IMR-90 (cell line): ENCODE data around the gene TEDC2. TPM values are rescaled to one million over a fixed set of nuclear protein-coding genes. Genes with fewer than 3 reads are reported as not detected.

Experiments
- ATAC-seq: fragments of 200-7000 bp; cut with Tn5 transposase; 2 replicates; pipeline ENCODE4 v1.9.1; 2020; ENCODE audit warnings: low read depth, mild to moderate bottlenecking, moderate library complexity
- BruUV-seq: library from RNA; stranded (reverse); fragments of 400-500 nt; replicated peaks from 2 replicates; lab custom pipeline; 2021; lab: Mats Ljungman, UMichigan
- CTCF ChIA-PET: fragments of 300-600 bp; formaldehyde crosslinking; extraction: SDS; loops from one replicate; lab custom pipeline; 2021; ENCODE audit warnings: antibody characterized with exemption; lab: Yijun Ruan, JAX
- POLR2A ChIA-PET: fragments of 300-600 bp; sonication (Branson Sonifier 250); formaldehyde crosslinking; loops from one replicate; lab custom pipeline; 2022; ENCODE audit warnings: antibody characterized with exemption; ENCODE audit not compliant: unreplicated experiment; lab: Charles Lee
- DNase-seq: peaks from one replicate; pipeline ENCODE4 v3.0.0; 2013
- H2AFZ ChIP-seq: replicated peaks from 2 replicates; pipeline ENCODE3; 2013; ENCODE audit warnings: low read length, mild to moderate bottlenecking; ENCODE audit not compliant: poor library complexity
- H2AK5ac ChIP-seq: 2 replicates; pipeline ENCODE4 v1.6.1; 2013; ENCODE audit warnings: low read depth, low read length, inconsistent platforms
- H2AK9ac ChIP-seq: replicated peaks from 2 replicates; pipeline ENCODE3; 2013; ENCODE audit warnings: mild to moderate bottlenecking, low read depth, low read length, moderate library complexity; ENCODE audit not compliant: poor library complexity
- H2BK120ac ChIP-seq: 2 replicates; pipeline ENCODE4 v1.6.1; 2013; ENCODE audit warnings: low read depth, low read length, inconsistent platforms
- H2BK15ac ChIP-seq: 3 replicates; pipeline ENCODE4 v1.6.1; 2013; ENCODE audit warnings: low read depth, low read length, inconsistent platforms
- H2BK20ac ChIP-seq: 2 replicates; pipeline ENCODE4 v1.6.1; 2013; ENCODE audit warnings: low read depth, mild to moderate bottlenecking, inconsistent platforms, low read length, moderate library complexity
- H2BK5ac ChIP-seq: 2 replicates; pipeline ENCODE4 v1.6.1; 2013; ENCODE audit warnings: mild to moderate bottlenecking, low read depth, low read length, inconsistent platforms; ENCODE audit not compliant: poor library complexity, severe bottlenecking
- H3K14ac ChIP-seq: replicated peaks from 2 replicates; pipeline ENCODE4 v1.6.1; 2013; ENCODE audit warnings: low read depth, low read length, inconsistent platforms
- H3K18ac ChIP-seq: 2 replicates; pipeline ENCODE4 v1.6.1; 2013; ENCODE audit warnings: low read depth, low read length, control low read depth
- H3K23ac ChIP-seq: 2 replicates; pipeline ENCODE4 v1.6.1; 2013; ENCODE audit warnings: low read depth, low read length, inconsistent platforms
- H3K27ac ChIP-seq: 2 replicates; pipeline ENCODE4 v1.5.1; 2013; ENCODE audit warnings: mild to moderate bottlenecking, control low read depth, low read length; ENCODE audit not compliant: insufficient read depth
- H3K27me3 ChIP-seq: 2 replicates; pipeline ENCODE4 v1.6.1; 2013; ENCODE audit warnings: low read length; ENCODE audit not compliant: control insufficient read depth, insufficient read depth
- H3K36me3 ChIP-seq: 2 replicates; pipeline ENCODE4 v1.6.1; 2013; ENCODE audit warnings: low read length, mixed read lengths; ENCODE audit not compliant: control insufficient read depth, insufficient read depth
- H3K4ac ChIP-seq: 2 replicates; pipeline ENCODE4 v1.6.1; 2013; ENCODE audit warnings: low read depth, low read length, inconsistent platforms
- H3K4me1 ChIP-seq: 2 replicates; pipeline ENCODE4 v1.6.1; 2013; ENCODE audit warnings: low read length, mixed read lengths; ENCODE audit not compliant: control insufficient read depth, insufficient read depth
- H3K4me2 ChIP-seq: 2 replicates; pipeline ENCODE4 v1.6.1; 2013; ENCODE audit warnings: low read depth, mild to moderate bottlenecking, control low read depth, low read length, moderate library complexity
- H3K4me3 ChIP-seq: 2 replicates; pipeline ENCODE4 v1.5.1; 2013; ENCODE audit warnings: low read depth, mild to moderate bottlenecking, control low read depth, low read length, moderate library complexity; ENCODE audit not compliant: insufficient read depth
- H3K56ac ChIP-seq: 2 replicates; pipeline ENCODE4 v1.6.1; 2013; ENCODE audit warnings: low read length, inconsistent platforms; ENCODE audit not compliant: insufficient read depth; ENCODE audit errors: extremely low read depth
- H3K79me1 ChIP-seq, 2 experiments: 2 replicates each; pipeline ENCODE4 v1.6.1; 2013; ENCODE audit warnings: low read length in 2 of 2, inconsistent platforms in 1 of 2, low read depth in 1 of 2
- H3K9ac ChIP-seq: 2 replicates; pipeline ENCODE4 v1.6.1; 2013; ENCODE audit warnings: low read depth, low read length, control low read depth
- H3K9me1 ChIP-seq: 2 replicates; pipeline ENCODE4 v1.6.1; 2013; ENCODE audit warnings: low read length, inconsistent platforms; ENCODE audit not compliant: insufficient read depth
- H3K9me3 ChIP-seq: 2 replicates; pipeline ENCODE4 v1.6.1; 2013; ENCODE audit warnings: low read length; ENCODE audit not compliant: control insufficient read depth, insufficient read depth
- H4K20me1 ChIP-seq: 2 replicates; pipeline ENCODE4 v1.6.1; 2013; ENCODE audit warnings: low read length, inconsistent platforms; ENCODE audit not compliant: insufficient read depth
- H4K5ac ChIP-seq: 2 replicates; pipeline ENCODE4 v1.6.1; 2013; ENCODE audit warnings: mild to moderate bottlenecking, low read depth, low read length, control low read depth
- H4K8ac ChIP-seq, 2 experiments: 2 replicates each; pipeline ENCODE4 v1.6.1; 2013; ENCODE audit warnings: low read depth in 2 of 2, low read length in 2 of 2, control low read depth in 1 of 2, inconsistent platforms in 1 of 2
- H4K91ac ChIP-seq: 2 replicates; pipeline ENCODE4 v1.6.1; 2013; ENCODE audit warnings: low read depth, low read length, inconsistent platforms; ENCODE audit not compliant: insufficient read depth
- BHLHE40 ChIP-seq: fragments of 150-350 bp; IDR thresholded peaks from 2 replicates; pipeline ENCODE4 v1.6.1; 2016; ENCODE audit warnings: mild to moderate bottlenecking, low read depth, low read length
- CHD1 ChIP-seq: IDR thresholded peaks from 2 replicates; pipeline ENCODE4 v1.6.1; 2012; ENCODE audit warnings: low read depth, low read length, improper control_type of control experiment
- FOS ChIP-seq: fragments of 150-350 bp; IDR thresholded peaks from 2 replicates; pipeline ENCODE4 v1.6.1; 2016; ENCODE audit warnings: low read depth, low read length
- MAZ ChIP-seq: IDR thresholded peaks from 2 replicates; pipeline ENCODE4 v1.6.1; 2012; ENCODE audit warnings: low read depth, mild to moderate bottlenecking, low read length, improper control_type of control experiment, moderate library complexity, borderline replicate concordance
- POLR2A ChIP-seq: IDR thresholded peaks from 2 replicates; pipeline ENCODE4 v1.6.1; 2012; ENCODE audit warnings: mild to moderate bottlenecking, low read depth, low read length
- RCOR1 ChIP-seq: IDR thresholded peaks from 2 replicates; pipeline ENCODE4 v1.6.1; 2012; ENCODE audit warnings: mild to moderate bottlenecking, low read length, improper control_type of control experiment; ENCODE audit not compliant: insufficient replicate concordance
- WGBS, 2 experiments: methylation state at CpG; one replicate each; pipeline versions ENCODE4 v1.1.5 to v1.1.7; 2013; ENCODE audit warnings: missing lambda C conversion rate in 2 of 2; ENCODE audit not compliant: insufficient read length in 1 of 2; ENCODE audit errors: extremely low coverage in 2 of 2; 5-methylcytosine and 5-hydroxymethylcytosine counted together
- dilution Hi-C: fragments of 300-500 bp; cut with HindIII; formaldehyde crosslinking; loops from one replicate; pipeline ENCODE4 v1.14.3; 2018; ENCODE audit warnings: low sequenced_read_pairs; ENCODE audit not compliant: unreplicated experiment
- in situ Hi-C: fragments of 300-500 bp; cut with MboI; formaldehyde crosslinking; loops from 3 replicates; pipeline ENCODE4 v1.14.3; 2019; ENCODE audit warnings: low sequenced_read_pairs, inconsistent platforms, mixed read lengths
- intact Hi-C: fragments of 100-400 bp; cut with micrococcal nuclease; formaldehyde crosslinking; loops from 2 replicates; pipeline ENCODE4 v1.10.0; 2022
- polyA plus RNA-seq, 3 experiments: library from polyadenylated mRNA; depleted of rRNA; stranded (reverse); fragments of >200 nt; gene quantifications; 2 replicates each; pipeline ENCODE4 v1.2.3, GENCODE V29; 2012; ENCODE audit warnings: low replicate concordance in 1 of 3
- total RNA-seq: library from RNA; depleted of rRNA; stranded (reverse); fragments of >200 nt; gene quantifications from 2 replicates; pipeline ENCODE4 v1.2.3, GENCODE V29; 2012
- TF ChIP-seq, protein P1 (sequence below): fragments of 150-350 bp; IDR thresholded peaks from 2 replicates; pipeline ENCODE4 v1.6.1; 2016; ENCODE audit warnings: low read depth, mild to moderate bottlenecking, low read length, moderate library complexity, borderline replicate concordance

The TEDC2 gene
- total and polyA plus RNA-seq, 2 of the 4 experiments (the other 2 are of a cell fraction) = 3.6 to 7.3 TPM

DNA sequence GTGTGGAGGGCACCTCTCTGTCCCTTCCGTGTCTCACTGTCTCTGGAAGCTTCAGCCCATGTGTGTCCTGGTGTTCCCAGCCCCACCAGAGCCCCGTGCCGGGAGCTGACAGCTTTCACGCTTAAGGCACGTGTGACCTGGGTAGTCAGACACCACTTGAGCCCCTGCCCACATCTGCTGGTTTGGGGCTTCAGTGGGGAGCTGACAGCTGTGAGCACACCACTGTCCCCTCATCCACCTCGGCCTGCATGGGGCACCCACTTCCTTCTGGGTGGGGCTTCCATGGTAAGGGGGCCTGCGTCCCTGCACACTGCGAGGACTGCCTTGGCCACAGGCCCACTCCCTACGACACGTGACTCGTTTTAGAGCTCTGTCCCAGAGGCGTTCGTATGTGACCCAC, 2.6 kb upstream of the TEDC2 start:
- 84% methylated on average over 6 of the region's 13 CpGs; no CpG with 5 or more reads in 1 of the 2 experiments for WGBS, 2 experiments
- TF ChIP-seq MAZ (no peak), POLR2A (no peak), RCOR1 (no peak), CHD1 (no peak), FOS (no peak), BHLHE40 (no peak)
- TF ChIP-seq, protein P1, sequence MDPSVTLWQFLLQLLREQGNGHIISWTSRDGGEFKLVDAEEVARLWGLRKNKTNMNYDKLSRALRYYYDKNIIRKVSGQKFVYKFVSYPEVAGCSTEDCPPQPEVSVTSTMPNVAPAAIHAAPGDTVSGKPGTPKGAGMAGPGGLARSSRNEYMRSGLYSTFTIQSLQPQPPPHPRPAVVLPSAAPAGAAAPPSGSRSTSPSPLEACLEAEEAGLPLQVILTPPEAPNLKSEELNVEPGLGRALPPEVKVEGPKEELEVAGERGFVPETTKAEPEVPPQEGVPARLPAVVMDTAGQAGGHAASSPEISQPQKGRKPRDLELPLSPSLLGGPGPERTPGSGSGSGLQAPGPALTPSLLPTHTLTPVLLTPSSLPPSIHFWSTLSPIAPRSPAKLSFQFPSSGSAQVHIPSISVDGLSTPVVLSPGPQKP = no peak
- ATAC-seq (no peak), DNase-seq (no peak)
- in situ Hi-C loops (no loop called here), dilution Hi-C loops (no loop called here), intact Hi-C loops (no loop called here)
- Histone ChIP-seq H3K4me3 (no peak overlapping the region), H3K27me3 (no peaks in the 10 kb centered on the region), H3K9ac (no peak overlapping the region), H3K79me1 (peaks cover 5 to 50% of the 10 kb centered on the region in 2 experiments; a peak in 3 of 4 replicates), H3K9me3 (no peaks in the 10 kb centered on the region), H4K8ac (no peak overlapping the region), H2BK15ac (no peak overlapping the region), H4K20me1 (peaks cover 5% of the 10 kb centered on the region), H3K23ac (no peak overlapping the region), H3K18ac (no peak overlapping the region), H2AK5ac (no peak overlapping the region), H3K36me3 (peaks cover 26% of the 10 kb centered on the region), H2BK5ac (no peak overlapping the region), H3K14ac (no peak overlapping the region), H3K9me1 (no peaks in the 10 kb centered on the region), H2AK9ac (no peak overlapping the region), H2AFZ (no peak overlapping the region), H3K4ac (no peak overlapping the region), H3K4me1 (peaks cover 7% of the 10 kb centered on the region; the same call in 1 of the 2 replicates), H3K56ac (no peak overlapping the region), H2BK120ac (no peak overlapping the region), H2BK20ac (no peak overlapping the region), H4K91ac (no peak overlapping the region), H3K4me2 (no peak overlapping the region), H4K5ac (no peak overlapping the region), H3K27ac (no peak overlapping the region)
- CTCF ChIA-PET = no interaction called here
- POLR2A ChIA-PET = no interaction called here
- BruUV-seq = no TSS peak
